ENCODE data around the gene PHC2. TPM values are rescaled to one million over a fixed set of nuclear protein-coding genes. Genes with fewer than 3 reads are reported as not detected.

Gene PHC2
- total RNA-seq (2014; rRNA removed), result 245 and 251 TPM in 2 replicates
- polyA plus RNA-seq (2012), result 112 TPM

GRCh38 chr1:33430692-33431593, at the start of gene PHC2:
Gene PHC2, minus strand, starts transcription at chr1:33431095. Its CDS starts 55,556 bp downstream, at chr1:33375539.
- DNase-seq (ENCODE audit: low read depth), result peak; percentile 96

GRCh38 chr1:33477451-33477850, 46.6 kb upstream of the PHC2 start:
- no peak for DNase-seq (ENCODE audit: low read depth)

GRCh38 chr1:33473900-33474299, 43.0 kb upstream of the PHC2 start:
- no peak for DNase-seq (ENCODE audit: low read depth)

- DNase-seq (ENCODE audit: low read depth), result peak; percentile 98
These were observed 41.5 kb upstream of the PHC2 start, which contains the start of gene ZSCAN20 for GRCh38 chr1:33472269-33472980. Gene ZSCAN20, plus strand, starts transcription at chr1:33472645. Its CDS starts 6,644 bp downstream, at chr1:33479289.

GRCh38 chr1:33471416-33471815, 40.5 kb upstream of the PHC2 start:
- DNase-seq (ENCODE audit: low read depth), result no peak

- peak; percentile 85 for DNase-seq (ENCODE audit: low read depth)
These were observed 39.7 kb upstream of the PHC2 start for GRCh38 chr1:33470495-33471012.

- no peak for DNase-seq (ENCODE audit: low read depth)
These were observed 38.8 kb upstream of the PHC2 start for GRCh38 chr1:33469691-33470090.

GRCh38 chr1:33468967-33469366, 38.1 kb upstream of the PHC2 start:
- DNase-seq (ENCODE audit: low read depth), result no peak

- no peak for DNase-seq (ENCODE audit: low read depth)
These were observed 37.6 kb upstream of the PHC2 start for GRCh38 chr1:33468531-33468930.

- DNase-seq (ENCODE audit: low read depth), result no peak
These were observed 37.1 kb upstream of the PHC2 start for GRCh38 chr1:33468011-33468410.

- DNase-seq (ENCODE audit: low read depth), result peak; percentile 39
These were observed 35.3 kb upstream of the PHC2 start for GRCh38 chr1:33466159-33466558.

GRCh38 chr1:33465316-33465715, 34.4 kb upstream of the PHC2 start:
- DNase-seq (ENCODE audit: low read depth), result no peak

GRCh38 chr1:33464552-33464951, 33.7 kb upstream of the PHC2 start:
- no peak for DNase-seq (ENCODE audit: low read depth)

GRCh38 chr1:33462405-33463164, 31.7 kb upstream of the PHC2 start:
- DNase-seq (ENCODE audit: low read depth), result no peak

- DNase-seq (ENCODE audit: low read depth), result no peak
These were observed 30.2 kb upstream of the PHC2 start for GRCh38 chr1:33460947-33461629.

- DNase-seq (ENCODE audit: low read depth), result no peak
These were observed 29.2 kb upstream of the PHC2 start for GRCh38 chr1:33460144-33460543.

- DNase-seq (ENCODE audit: low read depth), result peak; percentile 43
These were observed 28.8 kb upstream of the PHC2 start for GRCh38 chr1:33459691-33460090.

GRCh38 chr1:33456502-33456886, 25.6 kb upstream of the PHC2 start:
- no peak for DNase-seq (ENCODE audit: low read depth)

GRCh38 chr1:33455539-33456501, 24.9 kb upstream of the PHC2 start:
- DNase-seq (ENCODE audit: low read depth), result peak; percentile 93

Measured in LHCN-M2 (cell line).